Endothelial cell of umbilical vein (primary cell): Measurements from ENCODE around the gene TGFB1. TPM values are rescaled to one million over a fixed set of nuclear protein-coding genes. Genes with fewer than 3 reads are reported as not detected.

Source experiments
- BruUV-seq: library from RNA; stranded (reverse); fragments of 400-500 nt; replicated peaks from 2 replicates; lab custom pipeline; 2021; lab: Mats Ljungman, UMichigan
- CTCF ChIA-PET: fragments of 300-600, 350-600 bp; sonication (Branson Sonifier 250); formaldehyde crosslinking; loops from one replicate; lab custom pipeline; 2021; ENCODE audit warnings: antibody characterized with exemption, inconsistent platforms; lab: Charles Lee
- POLR2A ChIA-PET: fragments of 300-600, 350-600 bp; sonication (Branson Sonifier 250); formaldehyde crosslinking; loops from one replicate; lab custom pipeline; 2021; ENCODE audit warnings: antibody characterized with exemption, inconsistent platforms; lab: Charles Lee
- DNase-seq: peaks from one replicate; pipeline ENCODE4 v3.0.0-alpha.2; 2011; ENCODE audit warnings: low read depth, low spot score
- FAIRE-seq: peaks from 2 replicates; lab custom pipeline; 2011; peaks lifted over from hg19 to GRCh38; lab: Jason Lieb, UNC
- H2AFZ ChIP-seq: 2 replicates; pipeline ENCODE4 v1.6.0; 2012; ENCODE audit warnings: low read depth, low read length, control low read depth, inconsistent platforms
- H3K27ac ChIP-seq: 2 replicates; pipeline ENCODE4 v1.5.1; 2011; ENCODE audit warnings: low read depth, mild to moderate bottlenecking, control low read depth, low read length, moderate library complexity; ENCODE audit not compliant: insufficient read depth
- H3K27me3 ChIP-seq, 2 experiments: 2 replicates each; pipeline versions ENCODE4 v1.6.0 to v1.6.1; 2011; ENCODE audit warnings: low read length in 2 of 2, mixed read lengths in 1 of 2; ENCODE audit not compliant: control insufficient read depth in 2 of 2, insufficient read depth in 2 of 2
- H3K36me3 ChIP-seq, 2 experiments: 2 replicates in 1 of 2; 3 replicates in 1 of 2; pipeline ENCODE4 v1.5.1; 2011; ENCODE audit warnings: low read length in 2 of 2, mild to moderate bottlenecking in 1 of 2, moderate library complexity in 1 of 2; ENCODE audit not compliant: control insufficient read depth in 2 of 2, insufficient read depth in 2 of 2; ENCODE audit errors: extremely low read depth in 1 of 2
- H3K4me1 ChIP-seq: 3 replicates; pipeline ENCODE4 v1.5.1; 2011; ENCODE audit warnings: mild to moderate bottlenecking, low read length; ENCODE audit not compliant: control insufficient read depth, insufficient read depth; ENCODE audit errors: extremely low read depth
- H3K4me2 ChIP-seq: 2 replicates; pipeline ENCODE4 v1.6.1; 2011; ENCODE audit warnings: low read length, control low read depth, mixed read lengths; ENCODE audit not compliant: insufficient read depth
- H3K4me3 ChIP-seq, 3 experiments: fragments of 200-600 bp in 1 of 3; sonication (generic), shearing (Covaris generic) in 1 of 3; replicated peaks in 1 of 3; 2 replicates each; pipeline ENCODE4 v1.5.1; 2011 to 2016; ENCODE audit warnings: control low read depth in 3 of 3, low read length in 3 of 3, mild to moderate bottlenecking in 2 of 3, inconsistent platforms in 1 of 3, low read depth in 1 of 3, moderate library complexity in 1 of 3; ENCODE audit not compliant: insufficient read depth in 1 of 3
- H3K79me2 ChIP-seq: 2 replicates; pipeline ENCODE4 v1.6.0; 2012; ENCODE audit warnings: low read length, inconsistent platforms; ENCODE audit not compliant: control insufficient read depth, insufficient read depth
- H3K9ac ChIP-seq: replicated peaks from 2 replicates; pipeline ENCODE3; 2011; ENCODE audit warnings: low read length, control low read depth; ENCODE audit not compliant: insufficient read depth; ENCODE audit errors: extremely low read depth
- H3K9me1 ChIP-seq: replicated peaks from 3 replicates; pipeline ENCODE4 v1.6.0; 2011; ENCODE audit warnings: mild to moderate bottlenecking, low read length; ENCODE audit not compliant: control insufficient read depth, insufficient read depth; ENCODE audit errors: extremely low read depth
- H3K9me3 ChIP-seq: replicated peaks from 2 replicates; pipeline ENCODE4 v1.5.1; 2012; ENCODE audit warnings: low read length, inconsistent platforms; ENCODE audit not compliant: control insufficient read depth, insufficient read depth
- H4K20me1 ChIP-seq: replicated peaks from 2 replicates; pipeline ENCODE3; 2011; ENCODE audit warnings: mild to moderate bottlenecking, low read length; ENCODE audit not compliant: control insufficient read depth, insufficient read depth; ENCODE audit errors: extremely low read depth
- EZH2 ChIP-seq: IDR thresholded peaks from 2 replicates; pipeline ENCODE4 v1.6.1; 2012; ENCODE audit warnings: borderline replicate concordance, low read depth, mild to moderate bottlenecking, moderate library complexity, low read length, inconsistent platforms; ENCODE audit not compliant: severe bottlenecking
- FOS ChIP-seq: IDR thresholded peaks from 2 replicates; pipeline ENCODE4 v1.6.1; 2011; ENCODE audit warnings: mild to moderate bottlenecking, low read length, moderate library complexity, borderline replicate concordance; ENCODE audit not compliant: insufficient read depth
- GATA2 ChIP-seq: IDR thresholded peaks from 2 replicates; pipeline ENCODE4 v1.7.0; 2011; ENCODE audit warnings: low read depth, mild to moderate bottlenecking, moderate library complexity, mixed read lengths, low read length; ENCODE audit not compliant: insufficient read length, insufficient read depth
- JUN ChIP-seq: IDR thresholded peaks from 2 replicates; pipeline ENCODE4 v1.6.1; 2011; ENCODE audit warnings: borderline replicate concordance, low read depth; ENCODE audit not compliant: insufficient read length, insufficient read depth
- MYC ChIP-seq: IDR thresholded peaks from one replicate; pipeline ENCODE4 v1.6.1; 2011; ENCODE audit warnings: mild to moderate bottlenecking, low read depth, low read length
- POLR2A ChIP-seq: IDR thresholded peaks from 2 replicates; pipeline ENCODE4 v1.6.1; 2012; ENCODE audit warnings: low read depth, mild to moderate bottlenecking, control low read depth, low read length
- POLR2AphosphoS5 ChIP-seq: IDR thresholded peaks from 2 replicates; pipeline ENCODE4 v1.6.1; 2012; ENCODE audit warnings: low read depth, mild to moderate bottlenecking, control low read depth, low read length, moderate library complexity; ENCODE audit not compliant: insufficient read depth
- dilution Hi-C: fragments of 300-500 bp; cut with MboI; formaldehyde crosslinking; loops from one replicate; pipeline ENCODE4 v1.15.0; 2019; ENCODE audit warnings: low sequenced_read_pairs; ENCODE audit not compliant: extremely low pct_ligation_motif_present
- intact Hi-C: fragments of 100-400 bp; cut with micrococcal nuclease; formaldehyde crosslinking; loops from one replicate; pipeline ENCODE4 v1.10.0; 2022
- polyA plus RNA-seq, 4 experiments: library from polyadenylated mRNA; depleted of rRNA in 3 of 4; stranded (reverse) in 3 of 4; unstranded in 1 of 4; fragments of >200 nt; gene quantifications; 2 replicates each; pipeline versions ENCODE4 v1.2.1 to v1.2.3, GENCODE V29; 2011 to 2012; ENCODE audit warnings: missing spikeins in 1 of 4
- total RNA-seq: library from RNA; stranded (reverse); gene quantifications from 2 replicates; pipeline ENCODE4 v1.2.3, GENCODE V29; 2021
- TF ChIP-seq, protein P1 (sequence below): IDR thresholded peaks from 2 replicates; pipeline ENCODE4 v1.6.1; 2011; ENCODE audit not compliant: insufficient read depth, insufficient read length
- TF ChIP-seq, protein P2 (sequence below), 2 donors: IDR thresholded peaks; 1 replicate in 1 of 2; 2 replicates in 1 of 2; pipeline ENCODE4 v1.5.1; 2011; ENCODE audit warnings: low read length in 2 of 2, mild to moderate bottlenecking in 2 of 2, moderate library complexity in 2 of 2, control low read depth in 1 of 2, inconsistent platforms in 1 of 2, low read depth in 1 of 2; ENCODE audit not compliant: insufficient read depth in 1 of 2; ENCODE audit errors: extremely low read depth in 1 of 2

Gene TGFB1
- total and polyA plus RNA-seq, 2 donors (not counting 3 experiments of a cell fraction or from before 2014, with no cell fraction given) = 64.4 to 250 TPM

DNA sequence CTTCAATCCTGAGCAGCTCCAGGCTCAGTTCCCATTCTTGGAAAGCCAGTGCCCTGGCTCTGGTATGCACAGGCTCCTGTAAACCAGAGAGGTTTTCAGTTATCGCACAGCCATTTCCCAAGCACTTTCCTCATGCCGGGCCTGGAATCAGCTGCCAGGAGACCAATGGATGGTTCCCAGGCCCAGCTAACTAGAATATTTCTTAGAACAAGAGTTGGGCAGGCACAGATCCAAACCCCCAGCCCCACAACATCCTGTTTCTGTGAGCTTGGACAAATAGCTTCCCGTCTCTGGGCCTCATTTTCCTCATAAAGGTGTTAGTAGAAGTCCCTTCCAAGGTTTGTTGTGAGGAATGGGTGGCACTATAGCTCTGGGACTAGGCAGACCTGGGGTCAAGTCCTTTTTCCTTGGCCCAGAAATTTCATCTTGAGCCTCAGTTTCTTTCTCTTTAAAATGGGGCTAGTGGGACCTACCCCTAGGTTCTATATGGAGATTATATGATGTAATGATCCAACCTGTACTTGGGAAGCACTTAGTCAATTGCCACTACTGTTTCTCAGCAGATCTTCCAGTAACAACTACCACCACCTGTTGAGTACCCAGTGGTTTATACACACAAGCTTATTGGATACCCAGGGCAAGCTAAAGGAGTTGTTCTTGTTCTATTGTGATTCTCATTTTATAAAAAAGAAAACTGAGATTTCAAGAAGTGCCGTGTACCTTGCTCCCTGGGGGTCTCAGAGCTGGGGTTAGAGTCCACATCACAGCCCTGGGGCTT lies 48.8 kb downstream of the TGFB1 start:
- Histone ChIP-seq H3K9me3 (no peaks in the 10 kb centered on the region), H3K9me1 (no peaks in the 10 kb centered on the region), H3K27ac (no peak overlapping the region), H3K9ac (no peak overlapping the region), H2AFZ (no peak overlapping the region), H3K27me3 (no peaks in the 10 kb centered on the region), H3K4me2 (no peak overlapping the region), H3K4me1 (peaks cover 35% of the 10 kb centered on the region), H3K79me2 (peaks cover 3% of the 10 kb centered on the region), H3K4me3 (no peak overlapping the region), H3K36me3 (peaks cover 31 to 54% of the 10 kb centered on the region in 2 experiments), H4K20me1 (no peaks in the 10 kb centered on the region)
- POLR2A ChIA-PET = no interaction called here
- dilution Hi-C loops = no loop called here
- FAIRE-seq = peak; percentile 44
- no peak for DNase-seq
- CTCF ChIA-PET = interaction anchor here (1.2 to 3.2 kb wide), 4 partner anchors 17 to 101 kb away, joined by 3 to 11 read pairs (median 8); no protein-coding TSS in a partner anchor
- no peak for TF ChIP-seq MYC
- TF ChIP-seq, protein P1, sequence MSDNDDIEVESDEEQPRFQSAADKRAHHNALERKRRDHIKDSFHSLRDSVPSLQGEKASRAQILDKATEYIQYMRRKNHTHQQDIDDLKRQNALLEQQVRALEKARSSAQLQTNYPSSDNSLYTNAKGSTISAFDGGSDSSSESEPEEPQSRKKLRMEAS = no peak
- TF ChIP-seq GATA2 = no peak
- TF ChIP-seq JUN = no peak
- TF ChIP-seq POLR2AphosphoS5 = no peak
- no peak for TF ChIP-seq EZH2
- TF ChIP-seq FOS = no peak
- no peak for TF ChIP-seq POLR2A
- TF ChIP-seq, protein P2, sequence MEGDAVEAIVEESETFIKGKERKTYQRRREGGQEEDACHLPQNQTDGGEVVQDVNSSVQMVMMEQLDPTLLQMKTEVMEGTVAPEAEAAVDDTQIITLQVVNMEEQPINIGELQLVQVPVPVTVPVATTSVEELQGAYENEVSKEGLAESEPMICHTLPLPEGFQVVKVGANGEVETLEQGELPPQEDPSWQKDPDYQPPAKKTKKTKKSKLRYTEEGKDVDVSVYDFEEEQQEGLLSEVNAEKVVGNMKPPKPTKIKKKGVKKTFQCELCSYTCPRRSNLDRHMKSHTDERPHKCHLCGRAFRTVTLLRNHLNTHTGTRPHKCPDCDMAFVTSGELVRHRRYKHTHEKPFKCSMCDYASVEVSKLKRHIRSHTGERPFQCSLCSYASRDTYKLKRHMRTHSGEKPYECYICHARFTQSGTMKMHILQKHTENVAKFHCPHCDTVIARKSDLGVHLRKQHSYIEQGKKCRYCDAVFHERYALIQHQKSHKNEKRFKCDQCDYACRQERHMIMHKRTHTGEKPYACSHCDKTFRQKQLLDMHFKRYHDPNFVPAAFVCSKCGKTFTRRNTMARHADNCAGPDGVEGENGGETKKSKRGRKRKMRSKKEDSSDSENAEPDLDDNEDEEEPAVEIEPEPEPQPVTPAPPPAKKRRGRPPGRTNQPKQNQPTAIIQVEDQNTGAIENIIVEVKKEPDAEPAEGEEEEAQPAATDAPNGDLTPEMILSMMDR (IDR thresholded peaks at IDR 0.05; ENCODE audit: extremely low read depth in 1 of 2, insufficient read depth in 1 of 2, low read depth in 1 of 2, low read length in 2 of 2) = no peak
- intact Hi-C loops = loop anchor here (5.0 kb wide), 4 partner anchors 83 to 267 kb away; no protein-coding TSS in a partner anchor
- BruUV-seq = no TSS peak
